HG02840 (cell line): Measurements from ENCODE around the gene FAHD2A.
"Not testable (repeated sequence)": the region's sequence is repeated elsewhere in the genome, so short reads cannot be mapped to it uniquely, and the experiment has no call there.

Source experiments
- ATAC-seq: cut with Tn5 transposase; IDR thresholded peaks from one replicate; pipeline ENCODE4 v1.9.1; 2021; ENCODE audit warnings: mild to moderate bottlenecking, moderate library complexity, moderate number of reproducible peaks; ENCODE audit not compliant: unreplicated experiment, low FRiP score

The FAHD2A gene, protein sequence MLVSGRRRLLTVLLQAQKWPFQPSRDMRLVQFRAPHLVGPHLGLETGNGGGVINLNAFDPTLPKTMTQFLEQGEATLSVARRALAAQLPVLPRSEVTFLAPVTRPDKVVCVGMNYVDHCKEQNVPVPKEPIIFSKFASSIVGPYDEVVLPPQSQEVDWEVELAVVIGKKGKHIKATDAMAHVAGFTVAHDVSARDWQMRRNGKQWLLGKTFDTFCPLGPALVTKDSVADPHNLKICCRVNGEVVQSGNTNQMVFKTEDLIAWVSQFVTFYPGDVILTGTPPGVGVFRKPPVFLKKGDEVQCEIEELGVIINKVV

DNA sequence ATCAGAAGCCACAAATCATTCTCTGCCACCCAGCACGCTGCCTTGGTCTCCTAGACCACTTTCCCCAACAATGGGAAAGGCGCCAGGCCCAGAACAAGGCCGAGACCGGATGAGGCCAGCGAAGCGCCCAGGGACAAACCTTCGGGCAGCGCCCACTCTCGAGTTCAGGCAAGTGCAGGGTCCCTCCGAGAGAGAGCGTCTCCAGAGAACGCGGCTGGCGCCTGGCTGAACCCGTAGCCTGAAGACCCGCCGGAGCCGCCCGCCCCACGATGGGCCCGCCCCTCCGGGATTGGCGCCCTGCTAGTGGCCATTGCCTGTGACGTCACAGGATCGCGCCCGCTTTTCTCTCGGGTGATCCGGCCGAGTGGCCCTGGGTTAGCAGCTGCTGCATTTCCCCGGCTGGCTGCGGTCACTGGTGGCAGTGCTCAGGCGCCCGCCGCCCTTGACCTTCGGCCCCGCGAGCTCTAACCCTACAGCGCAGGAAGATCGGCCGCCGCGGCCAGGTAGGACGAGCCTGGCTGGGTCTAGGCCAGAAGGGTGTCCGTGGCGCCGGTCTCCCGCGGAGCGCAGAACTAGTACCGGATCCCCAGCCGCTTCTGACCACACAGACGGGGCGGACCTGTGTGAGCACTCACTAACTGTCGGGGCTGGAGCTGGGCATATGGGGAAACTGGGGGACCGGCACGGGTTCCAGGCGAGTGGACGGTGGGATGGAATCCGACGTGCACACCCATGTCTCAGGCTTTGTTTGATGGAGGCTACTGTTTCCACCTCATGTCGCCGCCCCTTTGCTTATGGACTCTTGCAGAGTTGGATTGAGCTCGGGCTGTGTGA is at the start of gene FAHD2A:
FAHD2A (plus strand) TSS at position 339 of the 834 bp plus-strand sequence. CDS start 2,851 bp downstream, outside the sequence.
- peak; percentile 87 for ATAC-seq

DNA sequence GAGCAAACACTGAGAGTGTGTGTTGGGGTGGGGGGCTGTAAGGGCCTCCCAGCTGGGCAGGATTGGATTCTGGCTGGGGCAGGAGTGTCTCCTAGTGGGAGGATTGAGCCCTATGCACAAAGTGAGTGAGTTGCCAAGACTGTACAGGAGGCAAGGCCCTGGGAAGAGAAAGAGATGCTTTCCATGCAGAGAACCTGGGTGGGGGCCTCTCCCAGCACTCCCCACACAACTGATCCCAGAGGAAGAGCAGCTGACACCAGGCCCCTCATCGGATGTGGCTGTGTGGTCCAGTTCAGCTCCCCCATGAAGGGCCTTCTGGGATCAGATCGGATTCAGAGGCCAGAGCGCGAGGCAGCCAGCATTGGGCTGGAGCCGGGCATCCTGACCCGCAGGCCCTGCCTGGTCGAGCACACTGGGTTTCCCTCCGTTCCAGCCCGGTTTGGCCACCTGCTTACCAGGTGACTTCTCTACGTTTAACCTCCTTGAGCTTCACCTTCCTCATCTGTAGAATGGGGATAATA is 49.4 kb upstream of the FAHD2A start:
- ATAC-seq, result no peak

GRCh38 chr2:95353613-95354468 is 48.7 kb upstream of the FAHD2A start:
- ATAC-seq, result no peak

- no peak for ATAC-seq
Measured at GRCh38 chr2:95354469-95354901, 48.0 kb upstream of the FAHD2A start.

GRCh38 chr2:95354925-95355324 is 47.6 kb upstream of the FAHD2A start:
- ATAC-seq, result no peak

DNA sequence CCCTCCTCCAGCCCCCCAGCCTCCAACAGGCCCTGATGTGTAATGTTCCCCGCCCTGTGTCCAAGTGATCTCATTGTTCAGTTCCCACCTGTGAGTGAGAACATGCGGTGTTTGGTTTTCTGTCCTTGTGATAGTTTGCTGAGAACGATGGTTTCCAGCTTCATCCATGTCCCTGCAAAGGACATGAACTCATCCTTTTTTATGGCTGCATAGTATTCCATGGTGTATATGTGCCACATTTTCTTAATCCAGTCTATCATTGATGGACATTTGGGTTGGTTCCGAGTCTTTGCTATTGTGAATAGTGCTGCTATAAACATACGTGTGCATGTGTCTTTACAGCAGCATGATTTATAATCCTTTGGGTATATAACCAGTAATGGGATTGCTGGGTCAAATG is 47.0 kb upstream of the FAHD2A start:
- not testable (repeated sequence) for ATAC-seq

GRCh38 chr2:95356821-95357700 is 45.4 kb upstream of the FAHD2A start:
- ATAC-seq, result no peak

- no peak for ATAC-seq
Measured at GRCh38 chr2:95357717-95358280, 44.7 kb upstream of the FAHD2A start.

DNA sequence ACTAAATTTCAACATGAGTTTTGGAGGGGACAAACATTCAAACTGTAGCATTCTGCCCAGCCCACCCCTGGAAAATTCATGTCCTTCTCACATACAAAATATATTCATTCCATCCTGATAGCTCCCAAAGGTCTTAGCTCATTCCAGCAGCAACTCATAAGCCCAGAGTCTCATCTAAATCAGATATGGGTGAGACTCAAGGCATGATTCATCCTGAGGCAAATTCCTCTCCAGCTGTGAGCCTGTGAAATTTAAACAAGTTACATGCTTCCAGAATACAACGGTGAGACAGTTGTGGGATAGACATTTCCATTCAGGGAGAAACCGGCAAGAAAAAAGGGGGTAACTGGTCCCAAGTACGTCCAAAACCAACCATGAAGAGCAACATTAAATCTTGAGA is 43.5 kb upstream of the FAHD2A start:
- no peak for ATAC-seq

- ATAC-seq, result no peak
Measured at GRCh38 chr2:95359501-95359930, 43.0 kb upstream of the FAHD2A start.

GRCh38 chr2:95361216-95361980 is 41.1 kb upstream of the FAHD2A start:
- no peak for ATAC-seq

- ATAC-seq, result no peak
Measured at GRCh38 chr2:95362486-95362885, 40.0 kb upstream of the FAHD2A start.

- no peak for ATAC-seq
Measured at GRCh38 chr2:95366514-95366913, 36.0 kb upstream of the FAHD2A start.

GRCh38 chr2:95372216-95372829 is 30.2 kb upstream of the FAHD2A start:
- no peak for ATAC-seq

- no peak for ATAC-seq
Measured at GRCh38 chr2:95372845-95373244, 29.7 kb upstream of the FAHD2A start.

DNA sequence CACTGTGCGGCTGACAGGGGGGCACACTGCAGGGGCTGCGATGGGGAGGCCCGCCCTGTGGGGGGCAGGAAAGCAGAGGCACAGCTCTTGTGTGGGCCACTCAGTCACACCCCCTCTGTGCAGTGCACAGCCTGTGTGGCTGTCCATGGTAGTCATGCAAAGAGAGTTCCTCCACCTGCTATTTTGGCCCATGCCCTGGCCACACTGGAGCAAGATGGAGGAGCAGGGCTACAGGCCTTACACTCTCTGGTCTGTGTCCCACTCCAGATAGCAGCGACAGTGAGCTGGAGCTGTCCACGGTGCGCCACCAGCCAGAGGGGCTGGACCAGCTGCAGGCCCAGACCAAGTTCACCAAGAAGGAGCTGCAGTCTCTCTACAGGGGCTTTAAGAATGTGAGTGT is 28.5 kb upstream of the FAHD2A start:
- no peak for ATAC-seq

- ATAC-seq, result no peak
Measured at GRCh38 chr2:95374451-95374920, 28.0 kb upstream of the FAHD2A start.

DNA sequence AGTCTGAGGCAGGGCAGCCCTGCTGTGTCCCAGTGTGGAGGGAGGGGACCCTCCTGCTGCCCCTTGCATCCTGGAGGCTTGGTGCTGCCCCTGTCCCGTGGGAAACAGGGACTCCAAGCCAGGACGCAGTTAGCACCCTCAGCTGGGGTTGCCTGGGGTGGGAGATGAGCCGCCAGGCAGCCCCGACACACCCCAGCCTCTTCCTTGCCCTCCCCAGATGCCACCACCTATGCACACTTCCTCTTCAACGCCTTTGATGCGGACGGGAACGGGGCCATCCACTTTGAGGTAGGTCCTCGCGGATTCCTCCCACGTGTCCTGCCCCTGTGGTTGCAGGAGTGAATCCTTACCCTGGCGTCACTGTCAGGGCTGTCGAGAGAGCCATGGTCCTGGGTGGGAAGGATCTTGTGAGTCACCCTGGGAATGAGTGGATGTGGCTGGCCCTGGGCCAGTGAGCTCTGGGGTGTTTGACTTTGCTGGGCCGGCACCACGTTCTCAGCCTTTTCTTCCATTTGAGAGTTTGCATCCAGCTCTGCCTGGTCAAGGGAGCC is 27.5 kb upstream of the FAHD2A start:
- no peak for ATAC-seq
